PFSK-1 (cell line): ENCODE results near the gene SLC4A11.

Source experiments
- FOXP2 ChIP-seq: optimal IDR thresholded peaks from 2 replicates; pipeline ENCODE3; 2011; ENCODE audit warnings: borderline replicate concordance, control low read depth, inconsistent platforms; ENCODE audit not compliant: insufficient read depth; ENCODE audit errors: extremely low read length, extremely low read depth
- POLR2AphosphoS5 ChIP-seq: IDR thresholded peaks from 2 replicates; pipeline ENCODE4 v1.6.1; 2012; ENCODE audit warnings: low read depth, mild to moderate bottlenecking, control low read depth, low read length, moderate library complexity
- REST ChIP-seq, 2 experiments: IDR thresholded peaks; 2 replicates each; pipeline versions ENCODE4 v1.6.1 to v1.8.0; 2011 to 2012; ENCODE audit warnings: low read depth in 2 of 2, low read length in 2 of 2, control low read depth in 1 of 2, inconsistent platforms in 1 of 2, mild to moderate bottlenecking in 1 of 2, moderate library complexity in 1 of 2; ENCODE audit not compliant: insufficient read depth in 1 of 2
- SIN3A ChIP-seq: IDR thresholded peaks from 2 replicates; pipeline ENCODE4 v1.6.1; 2012; ENCODE audit warnings: mild to moderate bottlenecking, low read length, moderate library complexity, borderline replicate concordance; ENCODE audit not compliant: insufficient read depth
- TAF1 ChIP-seq: IDR thresholded peaks from 2 replicates; pipeline ENCODE4 v1.6.1; 2012; ENCODE audit warnings: low read length, control low read depth, borderline replicate concordance; ENCODE audit not compliant: insufficient read depth

The SLC4A11 gene

DNA sequence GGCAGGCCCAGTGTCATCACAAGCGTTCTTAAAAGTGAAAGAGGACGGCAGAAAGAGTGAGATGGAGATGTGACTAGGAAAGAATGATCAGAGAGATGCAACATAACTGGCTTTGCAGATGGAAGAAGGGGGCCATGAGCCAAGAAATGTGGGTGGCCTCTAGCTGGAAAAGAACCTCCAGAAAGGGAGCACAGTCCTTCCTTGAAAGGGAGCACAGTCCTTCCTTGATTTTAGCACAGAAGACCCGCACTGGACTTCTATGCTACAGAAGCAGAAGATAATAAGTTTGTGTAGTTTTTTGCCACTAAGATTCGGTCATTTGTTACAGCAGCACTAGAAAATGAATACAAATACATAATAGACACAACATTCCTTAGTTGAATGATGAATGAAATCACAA lies 58.7 kb downstream of the SLC4A11 start:
- TF ChIP-seq REST (IDR thresholded peaks at IDR 0.05; ENCODE audit: insufficient read depth in 1 of 2, low read depth in 2 of 2, low read length in 2 of 2) (no peak), POLR2AphosphoS5 (no peak), SIN3A (no peak)

DNA sequence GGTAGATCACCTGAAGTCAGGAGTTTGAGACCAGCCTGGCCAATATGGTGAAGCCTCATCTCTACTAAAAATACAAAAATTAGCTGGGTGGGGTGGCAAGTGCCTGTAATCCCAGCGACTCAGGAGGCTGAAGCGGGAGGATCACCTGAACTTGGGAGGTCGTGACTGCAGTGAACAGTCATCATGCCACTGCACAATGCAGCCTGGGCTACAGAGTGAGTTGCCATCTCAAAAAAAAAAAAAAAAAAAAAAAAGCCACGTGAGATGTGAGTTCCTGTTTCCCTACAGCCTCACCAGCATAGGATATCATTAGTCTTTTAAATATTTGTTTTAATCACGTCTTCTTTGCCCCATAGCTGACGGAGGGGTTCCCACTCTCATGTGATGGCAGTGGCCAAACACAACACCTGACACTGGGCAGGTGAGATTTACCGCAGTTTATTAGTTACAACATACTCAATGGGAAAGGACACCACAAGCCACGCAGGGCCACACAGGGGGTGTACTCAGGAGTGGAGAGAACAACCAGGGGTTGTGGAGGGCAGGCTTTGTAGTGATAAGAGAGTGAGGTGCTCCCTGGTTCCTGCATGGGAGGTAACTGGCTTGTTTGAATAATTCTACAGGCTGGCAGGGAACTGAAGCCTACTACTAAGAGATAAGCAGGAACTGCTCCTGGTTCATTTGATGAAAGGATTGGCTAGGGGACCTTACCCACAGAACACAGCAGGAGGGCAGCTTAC lies 61.1 kb downstream of the SLC4A11 start:
- TF ChIP-seq REST (IDR thresholded peaks at IDR 0.05; ENCODE audit: insufficient read depth in 1 of 2, low read depth in 2 of 2, low read length in 2 of 2) = no peak
- no peak for TF ChIP-seq FOXP2
- no peak for TF ChIP-seq POLR2AphosphoS5
- TF ChIP-seq SIN3A = no peak
- no peak for TF ChIP-seq TAF1
